Right cardiac atrium (tissue), 5 donors: ENCODE data around the gene VASH1. TPM values are rescaled to one million over a fixed set of nuclear protein-coding genes. Genes with fewer than 3 reads are reported as not detected.
A peak's percentile ranks its signal among the peaks of the same experiment; 100 is the strongest.

Source experiments
- ATAC-seq, 2 donors: fragments of 200-7000 bp; cut with Tn5 transposase; one replicate each; pipeline versions ENCODE4 v1.8.0 to v1.9.1; 2020; ENCODE audit warnings: moderate library complexity in 2 of 2, mild to moderate bottlenecking in 1 of 2
- DNase-seq, 3 donors: peaks; one replicate each; pipeline ENCODE4 v3.0.0-alpha.2; 2020
- H3K27ac ChIP-seq: one replicate; pipeline ENCODE4 v1.5.1; 2013; ENCODE audit warnings: mild to moderate bottlenecking, low read length, control low read depth, moderate library complexity
- H3K27me3 ChIP-seq: one replicate; pipeline ENCODE4 v1.6.1; 2013; ENCODE audit not compliant: control insufficient read depth, insufficient read depth
- H3K4me1 ChIP-seq: one replicate; pipeline ENCODE4 v1.6.1; 2013; ENCODE audit warnings: low read length; ENCODE audit not compliant: control insufficient read depth, insufficient read depth
- H3K4me3 ChIP-seq: one replicate; pipeline ENCODE4 v1.5.1; 2013; ENCODE audit warnings: low read length, control low read depth
- H3K9me3 ChIP-seq: one replicate; pipeline ENCODE4 v1.6.1; 2013; ENCODE audit warnings: low read length; ENCODE audit not compliant: control insufficient read depth
- WGBS: extraction: QIAGEN DNeasy Blood & Tissue Kit; methylation state at CpG from one replicate; pipeline ENCODE4 v1.1.7; 2013; 5-methylcytosine and 5-hydroxymethylcytosine counted together
- intact Hi-C, 4 donors: fragments of 100-400 bp; cut with DNase I; formaldehyde crosslinking; loops; one replicate each; pipeline versions ENCODE4 v1.11.0 to v1.14.0; 2022 to 2023
- polyA plus RNA-seq: library from polyadenylated mRNA; stranded (reverse); fragments of 200-250 nt; gene quantifications from one replicate; pipeline ENCODE4 v1.2.3, GENCODE V29; 2013
- total RNA-seq, 4 donors: library from RNA; stranded (reverse); fragmentation: NEBNext Ultra II Directional; extraction: Animal tissue kit (Norgen Biotek cat#: 25700); gene quantifications; one replicate each; pipeline ENCODE4 v1.2.1, GENCODE V29; 2021
- donor health status: healthy with polysubstance abuse.
- donor health status: DM: no; HTN: yes; CAD: no.
- donor health status: DM: no; HTN: no; CAD: no.
- donor health status: DM: no; HTN: yes; CAD: no; lungs with severe emphysema.
- donor health status: DM: yes; HTN: yes; CAD: no.

The VASH1 gene
- total and polyA plus RNA-seq, 5 donors = 23.1 to 85.2 (median 36.3) TPM

- Histone ChIP-seq H3K27me3 (no peaks in the 10 kb centered on the region), H3K4me1 (peaks cover 23% of the 10 kb centered on the region), H3K4me3 (no peak overlapping the region), H3K27ac (peak overlapping the region; percentile 85), H3K9me3 (no peaks in the 10 kb centered on the region)
- 15% methylated on average over 13 of the region's 13 CpGs for WGBS
- intact Hi-C loops = no loop called here
- peak; percentile 76 to 90 (median 87) for DNase-seq
- ATAC-seq = peak; percentile 56 to 61
Observed at GRCh38 chr14:76772300-76773187, 11.3 kb downstream of the VASH1 start.

GRCh38 chr14:76773188-76773885 is 12.1 kb downstream of the VASH1 start:
- no peaks in the 10 kb centered on the region for H3K9me3 ChIP-seq
- H3K27ac ChIP-seq = peak overlapping the region; percentile 85
- ATAC-seq (peak; percentile 66 to 77), DNase-seq (peak; percentile 88 to 91 (median 88))
- no peak overlapping the region for H3K4me3 ChIP-seq
- no peaks in the 10 kb centered on the region for H3K27me3 ChIP-seq
- H3K4me1 ChIP-seq = peaks cover 20% of the 10 kb centered on the region
- 27% methylated on average over 8 of the region's 8 CpGs for WGBS
- intact Hi-C loops = no loop called here

GRCh38 chr14:76773956-76774820 is 12.9 kb downstream of the VASH1 start:
- no peak overlapping the region for H3K4me3 ChIP-seq
- 90% methylated on average over 18 of the region's 18 CpGs for WGBS
- no peaks in the 10 kb centered on the region for H3K9me3 ChIP-seq
- ATAC-seq (no peak), DNase-seq (no peak)
- peak overlapping the region; percentile 55 for H3K27ac ChIP-seq
- intact Hi-C loops = no loop called here
- H3K4me1 ChIP-seq = peaks cover 13% of the 10 kb centered on the region
- no peaks in the 10 kb centered on the region for H3K27me3 ChIP-seq

GRCh38 chr14:76774821-76775694 is 13.8 kb downstream of the VASH1 start:
- intact Hi-C loops = no loop called here
- DNase-seq = no peak
- Histone ChIP-seq H3K4me1 (peaks cover 11% of the 10 kb centered on the region), H3K9me3 (no peaks in the 10 kb centered on the region), H3K4me3 (no peak overlapping the region), H3K27me3 (no peaks in the 10 kb centered on the region), H3K27ac (no peak overlapping the region)
- ATAC-seq = no peak
- WGBS = 81% methylated on average over 22 of the region's 22 CpGs

GRCh38 chr14:76775695-76776427 is 14.6 kb downstream of the VASH1 start:
- 94% methylated on average over 54 of the region's 54 CpGs for WGBS
- intact Hi-C loops = no loop called here
- Histone ChIP-seq H3K9me3 (no peaks in the 10 kb centered on the region), H3K4me3 (no peak overlapping the region), H3K4me1 (peaks cover 11% of the 10 kb centered on the region), H3K27ac (no peak overlapping the region), H3K27me3 (no peaks in the 10 kb centered on the region)
- peak in 1 of 3 donors; percentile 67 for DNase-seq
- ATAC-seq = no peak

GRCh38 chr14:76776428-76777251 is 15.4 kb downstream of the VASH1 start:
- no peak overlapping the region for H3K4me3 ChIP-seq
- intact Hi-C loops = no loop called here
- peaks cover 11% of the 10 kb centered on the region for H3K4me1 ChIP-seq
- WGBS = 74% methylated on average over 10 of the region's 10 CpGs
- ATAC-seq (no peak), DNase-seq (no peak)
- no peak overlapping the region for H3K27ac ChIP-seq
- no peaks in the 10 kb centered on the region for H3K9me3 ChIP-seq
- H3K27me3 ChIP-seq = no peaks in the 10 kb centered on the region

GRCh38 chr14:76777721-76778120 is 16.5 kb downstream of the VASH1 start:
- H3K9me3 ChIP-seq = no peaks in the 10 kb centered on the region
- 60% methylated on average over 9 of the region's 9 CpGs for WGBS
- no peaks in the 10 kb centered on the region for H3K27me3 ChIP-seq
- H3K27ac ChIP-seq = no peak overlapping the region
- no peak overlapping the region for H3K4me3 ChIP-seq
- intact Hi-C loops = no loop called here
- peak in 1 of 3 donors; percentile 67 for DNase-seq
- ATAC-seq = no peak
- peaks cover 6% of the 10 kb centered on the region for H3K4me1 ChIP-seq

GRCh38 chr14:76778546-76779215 is 17.4 kb downstream of the VASH1 start:
- intact Hi-C loops = no loop called here
- Histone ChIP-seq H3K4me1 (peaks cover 3% of the 10 kb centered on the region), H3K9me3 (no peaks in the 10 kb centered on the region), H3K27ac (no peak overlapping the region), H3K4me3 (no peak overlapping the region), H3K27me3 (no peaks in the 10 kb centered on the region)
- DNase-seq (no peak), ATAC-seq (no peak)
- WGBS = 76% methylated on average over 16 of the region's 16 CpGs
